Smooth muscle cell (in vitro differentiated cells): ENCODE data around the gene PHF13. TPM values are rescaled to one million over a fixed set of nuclear protein-coding genes. Genes with fewer than 3 reads are reported as not detected.

Experiments
- DNase-seq: peaks from one replicate; lab custom pipeline; 2025; ENCODE audit not compliant: unreplicated experiment; lab: John Stamatoyannopoulos, UW
- H2AFZ ChIP-seq: fragments of 200-600 bp; sonication (generic); 2 replicates; pipeline ENCODE4 v1.6.0; 2016; ENCODE audit warnings: antibody characterized with exemption, low read depth, mild to moderate bottlenecking
- H3F3A ChIP-seq: fragments of 200-600 bp; sonication (generic); 2 replicates; pipeline ENCODE4 v1.6.0; 2017; ENCODE audit warnings: antibody characterized with exemption, low read depth
- H3K27ac ChIP-seq: fragments of 200-600 bp; sonication (generic); 2 replicates; pipeline ENCODE4 v1.5.1; 2016; ENCODE audit warnings: low read depth, mild to moderate bottlenecking
- H3K27me3 ChIP-seq: fragments of 200-600 bp; sonication (generic); 2 replicates; pipeline ENCODE4 v1.6.1; 2016; ENCODE audit warnings: low read depth, mild to moderate bottlenecking
- H3K36me3 ChIP-seq: fragments of 200-600 bp; sonication (generic); 2 replicates; pipeline ENCODE4 v1.5.1; 2016; ENCODE audit warnings: low read depth
- H3K4me1 ChIP-seq: fragments of 200-600 bp; sonication (generic); 2 replicates; pipeline ENCODE4 v1.5.1; 2016; ENCODE audit warnings: low read depth
- H3K4me2 ChIP-seq: fragments of 200-600 bp; sonication (generic); 2 replicates; pipeline ENCODE4 v1.6.0; 2016; ENCODE audit warnings: mild to moderate bottlenecking
- H3K4me3 ChIP-seq: fragments of 200-600 bp; sonication (generic); 2 replicates; pipeline ENCODE4 v1.5.1; 2016; ENCODE audit warnings: mild to moderate bottlenecking
- H3K79me2 ChIP-seq: fragments of 200-600 bp; sonication (generic); 2 replicates; pipeline ENCODE4 v1.6.0; 2016; ENCODE audit warnings: low read depth, mild to moderate bottlenecking
- H3K9ac ChIP-seq: fragments of 200-600 bp; sonication (generic); 2 replicates; pipeline ENCODE4 v1.6.0; 2016; ENCODE audit warnings: low read depth
- H3K9me3 ChIP-seq: fragments of 200-600 bp; sonication (generic); replicated peaks from 2 replicates; pipeline ENCODE4 v1.5.1; 2016; ENCODE audit warnings: low read depth
- H4K20me1 ChIP-seq: fragments of 200-600 bp; sonication (generic); 2 replicates; pipeline ENCODE4 v1.6.0; 2016; ENCODE audit warnings: low read depth
- WGBS: methylation state at CpG from one replicate; pipeline ENCODE4 v1.1.7; 2016; ENCODE audit warnings: low lambda C conversion rate; 5-methylcytosine and 5-hydroxymethylcytosine counted together
- polyA plus RNA-seq: library from polyadenylated mRNA; unstranded; fragments of >200 nt; fragmentation: Nextera tagmentation; extraction: Ambion mirVana; gene quantifications from 2 replicates; pipeline ENCODE4 v1.2.1, GENCODE V29; 2016
- total RNA-seq: library from RNA; depleted of rRNA; stranded (reverse); fragments of >200 nt; gene quantifications from 2 replicates; pipeline ENCODE4 v1.2.3, GENCODE V29; 2014
- TF ChIP-seq, protein P1 (sequence below): fragments of 200-600 bp; sonication (generic); IDR thresholded peaks from 2 replicates; pipeline ENCODE4 v1.5.1; 2017; ENCODE audit warnings: borderline replicate concordance, mild to moderate bottlenecking, antibody characterized with exemption; ENCODE audit not compliant: insufficient read depth, poor library complexity, severe bottlenecking

The PHF13 gene
- total and polyA plus RNA-seq, 2 experiments from 2014 or later: 10.2 to 12.3 TPM

DNA sequence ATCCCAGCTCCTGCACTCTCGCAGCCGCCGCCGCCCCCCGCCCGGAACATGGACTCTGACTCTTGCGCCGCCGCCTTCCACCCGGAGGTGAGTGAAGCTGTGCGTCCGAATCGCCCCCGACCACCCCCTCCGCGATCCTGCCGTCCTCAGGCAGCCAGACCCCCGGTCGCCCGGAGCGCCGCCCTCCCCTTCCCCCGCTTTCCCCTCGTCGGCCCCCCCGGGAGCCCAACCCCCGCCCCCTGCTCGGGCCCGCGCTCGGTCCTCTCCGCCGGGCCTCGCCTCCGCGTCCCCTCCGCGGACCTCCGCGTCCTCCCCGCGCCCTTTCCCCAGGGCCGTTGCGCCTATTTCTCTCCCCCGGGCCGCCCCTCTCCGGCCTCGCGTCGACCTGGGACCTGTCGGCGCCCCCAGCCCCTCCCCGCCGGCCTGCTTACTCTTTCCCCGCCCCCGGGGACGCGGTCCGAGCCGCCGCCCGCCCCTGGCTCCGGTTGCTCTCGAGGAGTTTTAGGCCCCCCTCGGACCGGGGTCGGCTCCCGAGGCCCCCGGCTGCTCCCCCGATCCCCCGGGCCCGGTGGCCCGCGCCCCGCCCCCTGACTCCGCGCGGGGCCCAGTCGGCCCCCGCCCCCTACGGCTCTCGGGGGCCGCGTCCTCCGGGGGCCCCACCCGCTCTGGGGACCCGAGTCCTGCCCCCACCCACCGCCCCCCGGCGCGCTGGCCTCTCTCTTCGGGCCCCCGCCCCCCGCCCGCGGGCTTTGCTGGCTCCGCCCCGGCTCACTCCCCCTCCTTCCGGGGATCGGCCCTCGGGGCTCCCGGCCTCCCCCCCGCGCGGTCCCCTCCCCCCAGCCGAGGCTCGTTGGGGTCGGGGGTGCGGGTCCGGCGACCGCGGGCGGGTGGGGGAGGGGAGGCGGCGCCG lies 743 bp downstream of the PHF13 start:
- TF ChIP-seq, protein P1, sequence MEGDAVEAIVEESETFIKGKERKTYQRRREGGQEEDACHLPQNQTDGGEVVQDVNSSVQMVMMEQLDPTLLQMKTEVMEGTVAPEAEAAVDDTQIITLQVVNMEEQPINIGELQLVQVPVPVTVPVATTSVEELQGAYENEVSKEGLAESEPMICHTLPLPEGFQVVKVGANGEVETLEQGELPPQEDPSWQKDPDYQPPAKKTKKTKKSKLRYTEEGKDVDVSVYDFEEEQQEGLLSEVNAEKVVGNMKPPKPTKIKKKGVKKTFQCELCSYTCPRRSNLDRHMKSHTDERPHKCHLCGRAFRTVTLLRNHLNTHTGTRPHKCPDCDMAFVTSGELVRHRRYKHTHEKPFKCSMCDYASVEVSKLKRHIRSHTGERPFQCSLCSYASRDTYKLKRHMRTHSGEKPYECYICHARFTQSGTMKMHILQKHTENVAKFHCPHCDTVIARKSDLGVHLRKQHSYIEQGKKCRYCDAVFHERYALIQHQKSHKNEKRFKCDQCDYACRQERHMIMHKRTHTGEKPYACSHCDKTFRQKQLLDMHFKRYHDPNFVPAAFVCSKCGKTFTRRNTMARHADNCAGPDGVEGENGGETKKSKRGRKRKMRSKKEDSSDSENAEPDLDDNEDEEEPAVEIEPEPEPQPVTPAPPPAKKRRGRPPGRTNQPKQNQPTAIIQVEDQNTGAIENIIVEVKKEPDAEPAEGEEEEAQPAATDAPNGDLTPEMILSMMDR: no peak
- peak overlapping the region; percentile 38 for H3K27ac ChIP-seq
- H3K4me1 ChIP-seq: peaks cover 3% of the 10 kb centered on the region
- peaks cover 42% of the 10 kb centered on the region for H4K20me1 ChIP-seq
- no peaks in the 10 kb centered on the region for H3K27me3 ChIP-seq
- peaks cover 3% of the 10 kb centered on the region for H3F3A ChIP-seq
- DNase-seq: peak; percentile 65
- WGBS: 0% methylated on average over 1 of the region's 117 CpGs
- peak overlapping the region; percentile 98 for H3K4me3 ChIP-seq
- peak overlapping the region; percentile 84 for H2AFZ ChIP-seq
- H3K79me2 ChIP-seq: peaks cover 70% of the 10 kb centered on the region
- H3K9me3 ChIP-seq: no peaks in the 10 kb centered on the region
- peak overlapping the region; percentile 78 for H3K9ac ChIP-seq
- no peaks in the 10 kb centered on the region for H3K36me3 ChIP-seq
- peak overlapping the region; percentile 92 for H3K4me2 ChIP-seq

GRCh38 chr1:6614929-6615785 lies 1.6 kb downstream of the PHF13 start:
- Histone ChIP-seq H2AFZ (no peak overlapping the region), H3K36me3 (no peaks in the 10 kb centered on the region), H3K4me2 (peak overlapping the region; percentile 92), H3K9ac (peak overlapping the region; percentile 78), H3K27ac (peak overlapping the region; percentile 56), H3K4me1 (peaks cover 3% of the 10 kb centered on the region), H4K20me1 (peaks cover 51% of the 10 kb centered on the region), H3K4me3 (peak overlapping the region; percentile 98), H3K9me3 (no peaks in the 10 kb centered on the region), H3K27me3 (no peaks in the 10 kb centered on the region), H3F3A (peaks cover 3% of the 10 kb centered on the region), H3K79me2 (peaks cover 79% of the 10 kb centered on the region)
- WGBS: 1% methylated on average over 50 of the region's 82 CpGs
- no peak for DNase-seq
- TF ChIP-seq, protein P1: no peak

DNA sequence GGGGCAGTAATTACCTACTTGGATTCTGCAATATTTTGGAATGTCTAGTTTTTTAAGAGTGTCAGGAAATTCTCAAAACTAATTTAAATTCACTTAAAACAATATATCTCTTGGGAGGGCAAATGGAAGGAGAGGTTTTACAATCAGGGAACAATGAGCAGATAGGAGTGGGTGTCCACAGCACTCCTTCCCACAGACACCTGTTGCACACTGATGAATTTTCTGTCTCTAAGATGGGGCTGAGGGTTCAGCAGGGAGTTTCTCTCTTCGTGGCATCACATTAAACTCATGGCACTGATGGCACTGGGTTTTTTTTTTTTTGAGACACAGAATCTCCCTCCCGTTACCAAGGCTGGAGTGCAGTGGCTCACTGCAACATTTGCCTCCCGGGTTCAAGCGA lies 5.5 kb downstream of the PHF13 start:
- Histone ChIP-seq H4K20me1 (peaks cover 85% of the 10 kb centered on the region), H3K36me3 (no peaks in the 10 kb centered on the region), H3K4me3 (no peak overlapping the region), H3K4me1 (peaks cover 3% of the 10 kb centered on the region), H3K79me2 (peaks cover 77% of the 10 kb centered on the region), H3K4me2 (no peak overlapping the region), H3F3A (peaks cover 4% of the 10 kb centered on the region), H3K9me3 (no peaks in the 10 kb centered on the region), H3K9ac (no peak overlapping the region), H3K27me3 (no peaks in the 10 kb centered on the region), H3K27ac (no peak overlapping the region), H2AFZ (no peak overlapping the region)
- no peak for DNase-seq
- TF ChIP-seq, protein P1: no peak
- WGBS: 99% methylated on average over 4 of the region's 4 CpGs
